ENCODE data around the gene UFL1.

DNA sequence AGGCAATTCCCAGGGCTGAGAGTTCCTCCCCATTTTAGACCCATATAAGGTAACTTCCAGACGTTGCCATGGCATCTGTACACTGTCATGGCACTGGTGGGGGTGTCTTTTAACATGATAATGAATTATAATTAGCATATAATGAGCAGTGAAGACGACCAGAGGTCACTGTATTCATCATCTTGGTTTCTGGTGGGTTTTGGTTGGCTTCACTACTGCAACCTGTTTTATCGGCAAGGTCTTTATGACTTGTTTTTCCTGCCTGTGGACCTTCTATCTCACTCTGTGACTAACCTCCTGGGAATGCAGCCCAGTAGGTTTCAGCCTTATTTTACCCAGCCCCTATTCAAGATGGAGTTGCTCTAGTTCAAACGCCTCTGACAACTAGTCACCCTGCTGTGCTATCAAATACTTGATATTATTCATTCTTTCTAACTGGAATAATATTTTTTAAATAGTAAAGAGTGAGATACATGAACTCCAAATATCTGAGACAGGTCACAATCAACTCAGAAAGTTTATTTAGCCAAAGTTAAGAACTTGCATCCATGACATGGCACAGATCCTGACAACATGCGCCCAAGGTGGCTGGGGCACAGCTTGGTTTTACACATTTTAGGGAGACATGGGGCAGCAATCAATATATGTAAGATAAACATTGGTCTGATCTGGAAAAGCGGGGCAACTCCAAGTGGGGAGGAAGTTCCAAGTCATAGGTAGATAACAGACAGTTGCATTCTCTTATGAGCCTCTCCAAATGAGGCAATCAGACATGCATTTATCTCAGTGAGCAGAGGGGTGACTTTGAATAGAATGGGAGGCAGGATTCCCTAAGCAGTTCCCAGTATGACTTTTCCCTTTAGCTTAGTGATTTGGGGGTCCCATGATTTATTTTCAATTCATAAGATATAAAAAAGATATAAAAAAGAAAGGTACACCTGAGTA, 1.2 kb upstream of the UFL1 start:
- TF ChIP-seq HNF4G (IDR thresholded peaks at IDR 0.05) (no peak), GABPA (IDR thresholded peaks at IDR 0.05 in 1 of 2, conservative IDR thresholded peaks at IDR 0.05 in 1 of 2) (no peak), YY1 (IDR thresholded peaks at IDR 0.05) (no peak), RAD21 (IDR thresholded peaks at IDR 0.05) (no peak), TAF1 (conservative IDR thresholded peaks at IDR 0.05) (no peak), RXRA (IDR thresholded peaks at IDR 0.05) (no peak)
- TF ChIP-seq, protein P1, sequence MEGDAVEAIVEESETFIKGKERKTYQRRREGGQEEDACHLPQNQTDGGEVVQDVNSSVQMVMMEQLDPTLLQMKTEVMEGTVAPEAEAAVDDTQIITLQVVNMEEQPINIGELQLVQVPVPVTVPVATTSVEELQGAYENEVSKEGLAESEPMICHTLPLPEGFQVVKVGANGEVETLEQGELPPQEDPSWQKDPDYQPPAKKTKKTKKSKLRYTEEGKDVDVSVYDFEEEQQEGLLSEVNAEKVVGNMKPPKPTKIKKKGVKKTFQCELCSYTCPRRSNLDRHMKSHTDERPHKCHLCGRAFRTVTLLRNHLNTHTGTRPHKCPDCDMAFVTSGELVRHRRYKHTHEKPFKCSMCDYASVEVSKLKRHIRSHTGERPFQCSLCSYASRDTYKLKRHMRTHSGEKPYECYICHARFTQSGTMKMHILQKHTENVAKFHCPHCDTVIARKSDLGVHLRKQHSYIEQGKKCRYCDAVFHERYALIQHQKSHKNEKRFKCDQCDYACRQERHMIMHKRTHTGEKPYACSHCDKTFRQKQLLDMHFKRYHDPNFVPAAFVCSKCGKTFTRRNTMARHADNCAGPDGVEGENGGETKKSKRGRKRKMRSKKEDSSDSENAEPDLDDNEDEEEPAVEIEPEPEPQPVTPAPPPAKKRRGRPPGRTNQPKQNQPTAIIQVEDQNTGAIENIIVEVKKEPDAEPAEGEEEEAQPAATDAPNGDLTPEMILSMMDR (IDR thresholded peaks at IDR 0.05; ENCODE audit: low read depth, low read length, missing input control): no peak
- TF ChIP-seq, protein P2, sequence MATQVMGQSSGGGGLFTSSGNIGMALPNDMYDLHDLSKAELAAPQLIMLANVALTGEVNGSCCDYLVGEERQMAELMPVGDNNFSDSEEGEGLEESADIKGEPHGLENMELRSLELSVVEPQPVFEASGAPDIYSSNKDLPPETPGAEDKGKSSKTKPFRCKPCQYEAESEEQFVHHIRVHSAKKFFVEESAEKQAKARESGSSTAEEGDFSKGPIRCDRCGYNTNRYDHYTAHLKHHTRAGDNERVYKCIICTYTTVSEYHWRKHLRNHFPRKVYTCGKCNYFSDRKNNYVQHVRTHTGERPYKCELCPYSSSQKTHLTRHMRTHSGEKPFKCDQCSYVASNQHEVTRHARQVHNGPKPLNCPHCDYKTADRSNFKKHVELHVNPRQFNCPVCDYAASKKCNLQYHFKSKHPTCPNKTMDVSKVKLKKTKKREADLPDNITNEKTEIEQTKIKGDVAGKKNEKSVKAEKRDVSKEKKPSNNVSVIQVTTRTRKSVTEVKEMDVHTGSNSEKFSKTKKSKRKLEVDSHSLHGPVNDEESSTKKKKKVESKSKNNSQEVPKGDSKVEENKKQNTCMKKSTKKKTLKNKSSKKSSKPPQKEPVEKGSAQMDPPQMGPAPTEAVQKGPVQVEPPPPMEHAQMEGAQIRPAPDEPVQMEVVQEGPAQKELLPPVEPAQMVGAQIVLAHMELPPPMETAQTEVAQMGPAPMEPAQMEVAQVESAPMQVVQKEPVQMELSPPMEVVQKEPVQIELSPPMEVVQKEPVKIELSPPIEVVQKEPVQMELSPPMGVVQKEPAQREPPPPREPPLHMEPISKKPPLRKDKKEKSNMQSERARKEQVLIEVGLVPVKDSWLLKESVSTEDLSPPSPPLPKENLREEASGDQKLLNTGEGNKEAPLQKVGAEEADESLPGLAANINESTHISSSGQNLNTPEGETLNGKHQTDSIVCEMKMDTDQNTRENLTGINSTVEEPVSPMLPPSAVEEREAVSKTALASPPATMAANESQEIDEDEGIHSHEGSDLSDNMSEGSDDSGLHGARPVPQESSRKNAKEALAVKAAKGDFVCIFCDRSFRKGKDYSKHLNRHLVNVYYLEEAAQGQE (IDR thresholded peaks at IDR 0.05): no peak
- TF ChIP-seq, protein P3, sequence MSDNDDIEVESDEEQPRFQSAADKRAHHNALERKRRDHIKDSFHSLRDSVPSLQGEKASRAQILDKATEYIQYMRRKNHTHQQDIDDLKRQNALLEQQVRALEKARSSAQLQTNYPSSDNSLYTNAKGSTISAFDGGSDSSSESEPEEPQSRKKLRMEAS (IDR thresholded peaks at IDR 0.05): no peak

All from liver (tissue), 3 donors.